DND-41 (cell line): ENCODE data around the gene GDA.

Experiments used
- ATAC-seq: fragments of 200-7000 bp; cut with Tn5 transposase; 3 replicates; pipeline ENCODE4 v1.9.1; 2021; ENCODE audit warnings: low read depth; ENCODE audit not compliant: insufficient read depth
- DNase-seq: peaks from one replicate; pipeline ENCODE4 v3.0.0-alpha.2; 2020
- H2AFZ ChIP-seq: 2 replicates; pipeline ENCODE4 v1.6.0; 2012; ENCODE audit warnings: low read depth, low read length
- H3K27ac ChIP-seq: 2 replicates; pipeline ENCODE4 v1.5.1; 2012; ENCODE audit warnings: low read length, inconsistent platforms
- H3K27me3 ChIP-seq: fragments of 200-600 bp; sonication (generic); 2 replicates; pipeline ENCODE4 v1.6.0; 2012; ENCODE audit warnings: low read length, mild to moderate bottlenecking, inconsistent platforms; ENCODE audit not compliant: insufficient read depth, poor library complexity
- H3K36me3 ChIP-seq: 2 replicates; pipeline ENCODE4 v1.5.1; 2012; ENCODE audit warnings: low read length, inconsistent platforms; ENCODE audit not compliant: insufficient read depth
- H3K4me1 ChIP-seq: 2 replicates; pipeline ENCODE4 v1.5.1; 2012; ENCODE audit warnings: mild to moderate bottlenecking, low read length; ENCODE audit not compliant: insufficient read depth
- H3K4me2 ChIP-seq: 2 replicates; pipeline ENCODE4 v1.6.0; 2012; ENCODE audit warnings: mild to moderate bottlenecking, moderate library complexity, low read length, inconsistent platforms; ENCODE audit not compliant: insufficient read depth
- H3K4me3 ChIP-seq, 2 experiments: fragments of 200-600 bp in 1 of 2; shearing (Covaris generic) in 1 of 2; 2 replicates each; pipeline ENCODE4 v1.5.1; 2012 to 2016; ENCODE audit warnings: inconsistent platforms in 2 of 2, low read length in 2 of 2, mild to moderate bottlenecking in 2 of 2, low read depth in 1 of 2, moderate library complexity in 1 of 2
- H3K79me2 ChIP-seq: 2 replicates; pipeline ENCODE4 v1.6.0; 2012; ENCODE audit warnings: low read length, inconsistent platforms; ENCODE audit not compliant: insufficient read depth
- H3K9ac ChIP-seq: 2 replicates; pipeline ENCODE4 v1.6.0; 2012; ENCODE audit warnings: low read depth, mild to moderate bottlenecking, inconsistent platforms, low read length, moderate library complexity
- H3K9me3 ChIP-seq: 2 replicates; pipeline ENCODE4 v1.5.1; 2012; ENCODE audit warnings: low read length, moderate library complexity, mild to moderate bottlenecking, inconsistent platforms; ENCODE audit not compliant: insufficient read depth, severe bottlenecking
- H4K20me1 ChIP-seq: 2 replicates; pipeline ENCODE4 v1.6.0; 2012; ENCODE audit warnings: low read length; ENCODE audit not compliant: insufficient read depth
- EZH2 ChIP-seq: IDR thresholded peaks from 3 replicates; pipeline ENCODE4 v1.6.1; 2012; ENCODE audit warnings: borderline replicate concordance, low read depth, mild to moderate bottlenecking, moderate library complexity, low read length, inconsistent platforms; ENCODE audit not compliant: severe bottlenecking
- TF ChIP-seq, protein P1 (sequence below): IDR thresholded peaks from 2 replicates; pipeline ENCODE4 v1.5.1; 2012; ENCODE audit warnings: borderline replicate concordance, low read length, moderate library complexity, mild to moderate bottlenecking; ENCODE audit not compliant: poor library complexity, severe bottlenecking; ENCODE audit errors: extremely low read depth

GDA gene

DNA sequence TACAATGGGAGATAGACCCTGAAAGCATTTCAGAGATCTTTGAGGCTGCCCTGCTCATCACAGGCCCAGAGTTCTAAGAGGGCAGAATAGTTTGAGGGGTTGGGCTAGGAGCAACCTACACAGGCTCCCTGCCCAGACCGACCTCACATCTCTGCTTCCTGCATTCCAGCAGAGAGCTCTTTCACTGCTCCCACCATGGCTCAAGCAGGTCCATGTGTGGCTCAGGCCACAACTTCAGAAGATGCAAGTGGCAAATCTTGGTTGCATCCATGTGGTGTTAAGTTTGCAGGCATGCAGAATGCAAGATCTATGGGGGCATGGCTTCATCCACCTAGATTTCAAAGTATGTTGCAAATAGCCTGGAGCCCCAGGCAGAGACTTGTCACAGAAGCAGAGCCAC is 39.0 kb downstream of the GDA start:
- H2AFZ ChIP-seq: no peak overlapping the region
- H3K9me3 ChIP-seq: no peaks in the 10 kb centered on the region
- H3K4me2 ChIP-seq: no peak overlapping the region
- H4K20me1 ChIP-seq: no peaks in the 10 kb centered on the region
- no peaks in the 10 kb centered on the region for H3K79me2 ChIP-seq
- no peaks in the 10 kb centered on the region for H3K4me1 ChIP-seq
- H3K36me3 ChIP-seq: no peaks in the 10 kb centered on the region
- H3K4me3 ChIP-seq: no peak overlapping the region
- TF ChIP-seq EZH2: no peak
- TF ChIP-seq, protein P1, sequence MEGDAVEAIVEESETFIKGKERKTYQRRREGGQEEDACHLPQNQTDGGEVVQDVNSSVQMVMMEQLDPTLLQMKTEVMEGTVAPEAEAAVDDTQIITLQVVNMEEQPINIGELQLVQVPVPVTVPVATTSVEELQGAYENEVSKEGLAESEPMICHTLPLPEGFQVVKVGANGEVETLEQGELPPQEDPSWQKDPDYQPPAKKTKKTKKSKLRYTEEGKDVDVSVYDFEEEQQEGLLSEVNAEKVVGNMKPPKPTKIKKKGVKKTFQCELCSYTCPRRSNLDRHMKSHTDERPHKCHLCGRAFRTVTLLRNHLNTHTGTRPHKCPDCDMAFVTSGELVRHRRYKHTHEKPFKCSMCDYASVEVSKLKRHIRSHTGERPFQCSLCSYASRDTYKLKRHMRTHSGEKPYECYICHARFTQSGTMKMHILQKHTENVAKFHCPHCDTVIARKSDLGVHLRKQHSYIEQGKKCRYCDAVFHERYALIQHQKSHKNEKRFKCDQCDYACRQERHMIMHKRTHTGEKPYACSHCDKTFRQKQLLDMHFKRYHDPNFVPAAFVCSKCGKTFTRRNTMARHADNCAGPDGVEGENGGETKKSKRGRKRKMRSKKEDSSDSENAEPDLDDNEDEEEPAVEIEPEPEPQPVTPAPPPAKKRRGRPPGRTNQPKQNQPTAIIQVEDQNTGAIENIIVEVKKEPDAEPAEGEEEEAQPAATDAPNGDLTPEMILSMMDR: no peak
- H3K27me3 ChIP-seq: no peaks in the 10 kb centered on the region
- DNase-seq (no peak), ATAC-seq (no peak)
- H3K27ac ChIP-seq: no peak overlapping the region
- H3K9ac ChIP-seq: no peak overlapping the region

DNA sequence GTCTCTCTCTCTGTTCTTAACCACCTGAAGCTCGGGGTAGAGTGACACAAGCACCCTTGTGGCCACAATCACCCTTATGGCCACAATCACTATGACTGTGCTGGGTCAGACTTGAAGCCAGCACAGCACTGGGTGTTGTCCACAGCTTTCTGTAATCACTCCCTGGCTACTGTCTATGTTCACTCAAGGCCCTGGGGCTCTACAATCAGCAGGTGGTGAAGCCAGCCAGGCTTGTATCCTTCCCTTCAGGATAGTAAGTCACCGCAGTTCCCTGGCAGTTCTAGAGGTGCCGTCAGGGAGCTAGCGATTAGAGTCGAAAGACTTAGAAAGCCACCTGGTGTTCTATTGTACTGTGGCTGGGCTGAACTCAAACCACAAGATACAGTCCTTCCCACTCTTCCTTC is 44.2 kb downstream of the GDA start:
- no peaks in the 10 kb centered on the region for H3K36me3 ChIP-seq
- no peaks in the 10 kb centered on the region for H3K9me3 ChIP-seq
- no peak for TF ChIP-seq EZH2
- TF ChIP-seq, protein P1: no peak
- H3K27ac ChIP-seq: no peak overlapping the region
- H3K4me1 ChIP-seq: no peaks in the 10 kb centered on the region
- H3K9ac ChIP-seq: no peak overlapping the region
- no peak overlapping the region for H3K4me3 ChIP-seq
- ATAC-seq (no peak), DNase-seq (no peak)
- no peaks in the 10 kb centered on the region for H3K27me3 ChIP-seq
- H3K79me2 ChIP-seq: no peaks in the 10 kb centered on the region
- H2AFZ ChIP-seq: no peak overlapping the region
- H4K20me1 ChIP-seq: no peaks in the 10 kb centered on the region
- no peak overlapping the region for H3K4me2 ChIP-seq

DNA sequence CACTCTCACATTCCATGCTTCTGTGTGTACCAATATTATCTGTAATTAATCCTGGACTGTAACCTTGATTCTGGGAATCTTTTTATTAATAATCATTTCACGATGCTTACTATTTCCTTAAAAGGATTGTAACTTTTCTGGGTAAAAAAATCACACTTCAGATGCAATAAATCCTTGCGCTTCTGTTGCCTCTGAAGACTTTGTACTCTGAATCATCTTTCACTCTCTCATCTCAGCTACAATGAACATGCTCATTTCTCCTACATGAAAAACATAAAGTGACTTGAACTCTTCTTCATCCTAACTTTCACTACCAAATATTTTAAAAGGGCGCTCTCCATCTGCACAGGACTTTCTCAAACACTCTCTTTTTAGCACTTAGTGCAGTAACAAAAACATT is 50.0 kb downstream of the GDA start:
- Histone ChIP-seq H3K9me3 (no peaks in the 10 kb centered on the region), H3K27ac (no peak overlapping the region), H3K79me2 (no peaks in the 10 kb centered on the region), H3K4me2 (no peak overlapping the region), H3K9ac (no peak overlapping the region), H3K4me3 (no peak overlapping the region), H3K27me3 (peaks cover 2% of the 10 kb centered on the region), H2AFZ (no peak overlapping the region), H3K36me3 (no peaks in the 10 kb centered on the region), H4K20me1 (no peaks in the 10 kb centered on the region), H3K4me1 (no peaks in the 10 kb centered on the region)
- DNase-seq: no peak
- TF ChIP-seq, protein P1: no peak
- TF ChIP-seq EZH2: no peak
- ATAC-seq: no peak

DNA sequence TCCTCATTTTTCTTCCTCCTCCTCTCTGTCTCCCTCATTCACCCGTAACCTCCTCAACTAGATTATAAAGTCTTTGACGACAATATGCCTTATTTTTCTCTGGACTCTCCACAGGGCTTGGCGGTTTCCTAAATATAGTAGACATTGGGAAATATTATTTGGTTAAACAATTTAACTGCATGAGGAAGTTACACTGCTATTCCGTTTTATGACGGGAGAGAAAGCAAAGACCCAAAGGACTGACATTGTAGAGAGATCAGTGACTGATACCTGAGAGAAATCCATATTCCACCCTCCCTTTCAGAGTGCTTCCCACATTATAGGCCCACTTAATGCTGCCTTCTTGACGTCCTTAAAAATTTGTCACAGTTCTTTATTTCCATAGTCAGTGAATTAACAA is 51.2 kb downstream of the GDA start:
- TF ChIP-seq, protein P1: no peak
- TF ChIP-seq EZH2: no peak
- Histone ChIP-seq H3K4me1 (no peaks in the 10 kb centered on the region), H3K36me3 (no peaks in the 10 kb centered on the region), H4K20me1 (no peaks in the 10 kb centered on the region), H3K9ac (no peak overlapping the region), H3K4me2 (no peak overlapping the region), H3K9me3 (no peaks in the 10 kb centered on the region), H3K4me3 (no peak overlapping the region), H3K27me3 (peaks cover 3% of the 10 kb centered on the region), H3K27ac (no peak overlapping the region), H3K79me2 (no peaks in the 10 kb centered on the region), H2AFZ (no peak overlapping the region)
- ATAC-seq (no peak), DNase-seq (no peak)
